Measurements from ENCODE around the gene MROH7.
"Not testable (repeated sequence)": the region's sequence is repeated elsewhere in the genome, so short reads cannot be mapped to it uniquely, and the experiment has no call there.

The MROH7 gene

GRCh38 chr1:54610048-54610447 is 31.5 kb upstream of the MROH7 start:
- no peak for DNase-seq (ENCODE audit: low read depth)

GRCh38 chr1:54610601-54611580 is 30.7 kb upstream of the MROH7 start:
- no peak for DNase-seq (ENCODE audit: low read depth)

- DNase-seq (ENCODE audit: low read depth): no peak
These were observed 30.0 kb upstream of the MROH7 start for GRCh38 chr1:54611621-54612020.

- no peak for DNase-seq (ENCODE audit: low read depth)
These were observed 27.6 kb upstream of the MROH7 start for GRCh38 chr1:54614024-54614423.

- DNase-seq (ENCODE audit: low read depth): no peak
These were observed 27.0 kb upstream of the MROH7 start for GRCh38 chr1:54614563-54614962.

- DNase-seq (ENCODE audit: low read depth): no peak
These were observed 25.9 kb upstream of the MROH7 start for GRCh38 chr1:54615531-54616279.

GRCh38 chr1:54619749-54620148 is 21.8 kb upstream of the MROH7 start:
- DNase-seq (ENCODE audit: low read depth): no peak

- DNase-seq (ENCODE audit: low read depth): no peak
These were observed 18.2 kb upstream of the MROH7 start, which contains the start of gene FAM151A for GRCh38 chr1:54623216-54624007. TSS of gene FAM151A (minus strand) at chr1:54623525. CDS start at chr1:54623395, 130 bp downstream.

GRCh38 chr1:54624466-54625464 is 16.8 kb upstream of the MROH7 start:
- no peak for DNase-seq (ENCODE audit: low read depth)

GRCh38 chr1:54627196-54627595 is 14.4 kb upstream of the MROH7 start:
- no peak for DNase-seq (ENCODE audit: low read depth)

GRCh38 chr1:54635804-54636203 is 5.8 kb upstream of the MROH7 start:
- DNase-seq (ENCODE audit: low read depth): not testable (repeated sequence)

GRCh38 chr1:54636461-54637446 is 4.8 kb upstream of the MROH7 start:
- not testable (repeated sequence) for DNase-seq (ENCODE audit: low read depth)

- no peak for DNase-seq (ENCODE audit: low read depth)
These were observed 1.2 kb upstream of the MROH7 start for GRCh38 chr1:54640361-54640760.

- no peak for DNase-seq (ENCODE audit: low read depth)
These were observed 2.1 kb downstream of the MROH7 start for GRCh38 chr1:54643736-54644135.

GRCh38 chr1:54645806-54646676 is 4.5 kb downstream of the MROH7 start:
- DNase-seq (ENCODE audit: low read depth): no peak

- no peak for DNase-seq (ENCODE audit: low read depth)
These were observed 7.7 kb downstream of the MROH7 start for GRCh38 chr1:54649130-54649898.

GRCh38 chr1:54649921-54650320 is 8.3 kb downstream of the MROH7 start:
- DNase-seq (ENCODE audit: low read depth): no peak

- DNase-seq (ENCODE audit: low read depth): no peak
These were observed 8.8 kb downstream of the MROH7 start for GRCh38 chr1:54650417-54650816.

All from activated T-cell treated with anti-CD3 and anti-CD28 coated beads for 48 hours (primary cell).